Measurements from ENCODE around the gene FRMD5. TPM values are rescaled to one million over a fixed set of nuclear protein-coding genes. Genes with fewer than 3 reads are reported as not detected.
A peak's percentile ranks its signal among the peaks of the same experiment; 100 is the strongest.

Gene FRMD5
- total RNA-seq, 1 experiment from 2014 or later: 9.3 TPM

GRCh38 chr15:43928152-43928551, 266.9 kb downstream of the FRMD5 start:
- no peak for DNase-seq (ENCODE audit: low read depth)

- no peak for DNase-seq (ENCODE audit: low read depth)
Observed at GRCh38 chr15:43927203-43927602, 267.9 kb downstream of the FRMD5 start.

GRCh38 chr15:43923553-43923952, 271.5 kb downstream of the FRMD5 start:
- no peak for DNase-seq (ENCODE audit: low read depth)

- DNase-seq (ENCODE audit: low read depth): peak; percentile 70
Observed at GRCh38 chr15:43922021-43922420, 273.1 kb downstream of the FRMD5 start.

GRCh38 chr15:43920815-43921214, 274.3 kb downstream of the FRMD5 start:
- DNase-seq (ENCODE audit: low read depth): peak; percentile 78

GRCh38 chr15:43920254-43920600, 274.8 kb downstream of the FRMD5 start:
- no peak for DNase-seq (ENCODE audit: low read depth)

- no peak for DNase-seq (ENCODE audit: low read depth)
Observed at GRCh38 chr15:43919540-43920253, 275.4 kb downstream of the FRMD5 start.

GRCh38 chr15:43918717-43919116, 276.4 kb downstream of the FRMD5 start:
- no peak for DNase-seq (ENCODE audit: low read depth)

GRCh38 chr15:43916326-43916660, 278.8 kb downstream of the FRMD5 start:
- no peak for DNase-seq (ENCODE audit: low read depth)

- no peak for DNase-seq (ENCODE audit: low read depth)
Observed at GRCh38 chr15:43915631-43916325, 279.3 kb downstream of the FRMD5 start.

GRCh38 chr15:43913941-43914340, 281.1 kb downstream of the FRMD5 start:
- DNase-seq (ENCODE audit: low read depth): peak; percentile 15

- DNase-seq (ENCODE audit: low read depth): peak; percentile 100
Observed at GRCh38 chr15:43913026-43913780, 281.9 kb downstream of the FRMD5 start.

GRCh38 chr15:43912208-43912607, 282.9 kb downstream of the FRMD5 start:
- peak; percentile 8 for DNase-seq (ENCODE audit: low read depth)

- peak; percentile 98 for DNase-seq (ENCODE audit: low read depth)
Observed at GRCh38 chr15:43911235-43911781, 283.8 kb downstream of the FRMD5 start.

GRCh38 chr15:43908516-43909050, 286.5 kb downstream of the FRMD5 start:
- no peak for DNase-seq (ENCODE audit: low read depth)

GRCh38 chr15:43905755-43906154, 289.3 kb downstream of the FRMD5 start:
- DNase-seq (ENCODE audit: low read depth): no peak

- peak; percentile 64 for DNase-seq (ENCODE audit: low read depth)
Observed at GRCh38 chr15:43903864-43904290, 291.2 kb downstream of the FRMD5 start.

- DNase-seq (ENCODE audit: low read depth): no peak
Observed at GRCh38 chr15:43901495-43901894, 293.6 kb downstream of the FRMD5 start.

- no peak for DNase-seq (ENCODE audit: low read depth)
Observed at GRCh38 chr15:43900996-43901395, 294.1 kb downstream of the FRMD5 start.

- no peak for DNase-seq (ENCODE audit: low read depth)
Observed at GRCh38 chr15:43899928-43900327, 295.1 kb downstream of the FRMD5 start.

GRCh38 chr15:43898891-43899290, 296.2 kb downstream of the FRMD5 start:
- DNase-seq (ENCODE audit: low read depth): no peak

GRCh38 chr15:43896543-43896942, 298.5 kb downstream of the FRMD5 start:
- DNase-seq (ENCODE audit: low read depth): peak; percentile 28

Measured in RPMI7951 (cell line).